GM18519 (cell line): ENCODE results near the gene RASGEF1C.

ENCODE experiments used
- ATAC-seq: cut with Tn5 transposase; IDR thresholded peaks from one replicate; pipeline ENCODE4 v1.9.1; 2021; ENCODE audit warnings: mild to moderate bottlenecking, moderate library complexity; ENCODE audit not compliant: unreplicated experiment, low FRiP score

RASGEF1C gene

GRCh38 chr5:180162304-180162661 lies 46.7 kb downstream of the RASGEF1C start:
- ATAC-seq: no peak

GRCh38 chr5:180161420-180162303 lies 47.3 kb downstream of the RASGEF1C start:
- ATAC-seq: no peak

GRCh38 chr5:180160789-180161188 lies 48.2 kb downstream of the RASGEF1C start:
- ATAC-seq: no peak

GRCh38 chr5:180160215-180160614 lies 48.8 kb downstream of the RASGEF1C start:
- ATAC-seq: no peak

GRCh38 chr5:180159756-180160155 lies 49.3 kb downstream of the RASGEF1C start:
- ATAC-seq: no peak

GRCh38 chr5:180157866-180158265 lies 51.1 kb downstream of the RASGEF1C start:
- no peak for ATAC-seq

GRCh38 chr5:180156141-180156540 lies 52.9 kb downstream of the RASGEF1C start:
- ATAC-seq: no peak

GRCh38 chr5:180155365-180155926 lies 53.6 kb downstream of the RASGEF1C start:
- ATAC-seq: no peak

- no peak for ATAC-seq
Measured at GRCh38 chr5:180154821-180155364, 54.1 kb downstream of the RASGEF1C start.

GRCh38 chr5:180153991-180154390 lies 55.0 kb downstream of the RASGEF1C start:
- ATAC-seq: no peak

- no peak for ATAC-seq
Measured at GRCh38 chr5:180153099-180153498, 55.9 kb downstream of the RASGEF1C start.

- ATAC-seq: no peak
Measured at GRCh38 chr5:180143656-180144364, 65.2 kb downstream of the RASGEF1C start.

GRCh38 chr5:180142824-180143610 lies 66.0 kb downstream of the RASGEF1C start:
- ATAC-seq: no peak

GRCh38 chr5:180142021-180142765 lies 66.8 kb downstream of the RASGEF1C start:
- ATAC-seq: no peak

- ATAC-seq: no peak
Measured at GRCh38 chr5:180141068-180141660, 67.8 kb downstream of the RASGEF1C start.

GRCh38 chr5:180140571-180140970 lies 68.4 kb downstream of the RASGEF1C start:
- no peak for ATAC-seq

- ATAC-seq: no peak
Measured at GRCh38 chr5:180140079-180140554, 68.9 kb downstream of the RASGEF1C start.

GRCh38 chr5:180139731-180140055 lies 69.3 kb downstream of the RASGEF1C start:
- ATAC-seq: no peak

- no peak for ATAC-seq
Measured at GRCh38 chr5:180138976-180139730, 69.9 kb downstream of the RASGEF1C start.
